ENCODE measurements around the gene KIRREL3. TPM values are rescaled to one million over a fixed set of nuclear protein-coding genes. Genes with fewer than 3 reads are reported as not detected.

Gene KIRREL3
- total and polyA plus RNA-seq, 2 donors (not counting 3 experiments of a cell fraction or from before 2014, with no cell fraction given): not detected

DNA sequence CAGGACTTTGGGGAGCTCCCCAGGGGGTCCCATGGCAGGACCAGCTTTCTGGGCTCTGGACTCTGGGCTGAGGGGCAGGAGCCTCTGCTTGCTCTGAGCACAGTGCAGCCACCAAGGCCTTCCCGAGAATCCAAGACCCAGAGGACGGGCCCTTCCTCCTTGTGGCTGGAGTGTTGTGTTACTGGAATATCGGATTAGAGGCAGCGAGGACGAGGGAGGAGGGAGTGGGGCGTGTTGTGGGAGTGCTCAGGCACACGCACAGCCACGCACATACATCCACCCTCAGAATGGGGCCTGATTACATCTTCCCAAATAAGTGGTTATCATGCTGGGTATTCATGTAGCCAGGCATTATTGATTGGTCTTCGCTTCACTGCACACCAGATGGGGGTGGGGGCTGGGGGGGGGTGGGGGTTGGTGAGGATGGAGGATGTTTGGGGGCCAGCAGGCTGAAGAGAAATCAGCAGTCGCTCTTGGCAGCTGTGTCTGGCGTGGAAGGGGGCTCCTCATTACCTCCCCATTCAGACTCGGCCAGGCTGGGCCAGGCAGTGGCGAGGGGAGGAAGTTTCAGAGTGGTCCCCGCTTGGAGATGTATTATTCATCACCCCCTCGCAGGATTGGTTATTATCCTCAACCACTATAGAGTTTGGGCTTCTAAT, 524.2 kb downstream of the KIRREL3 start:
- POLR2A ChIA-PET: no interaction called here
- no peaks in the 10 kb centered on the region for H3K9me1 ChIP-seq (replicated peaks; ENCODE audit: control insufficient read depth, extremely low read depth, insufficient read depth, low read length)
- CTCF ChIA-PET: interaction anchor here (3.4 kb wide), 1 partner anchor 166 kb away, joined by 10 read pairs; no protein-coding TSS in a partner anchor
- H2AFZ ChIP-seq (ENCODE audit: low read depth, low read length): no peak overlapping the region
- no peak overlapping the region for H3K4me3 ChIP-seq (replicated peaks in 1 of 3; ENCODE audit: insufficient read depth in 1 of 3, low read depth in 1 of 3, low read length in 3 of 3)
- FAIRE-seq (no peak), DNase-seq (ENCODE audit: low read depth, low spot score) (no peak)
- H3K9ac ChIP-seq (replicated peaks; ENCODE audit: extremely low read depth, insufficient read depth, low read length): no peak overlapping the region
- dilution Hi-C loops (cut with MboI; ENCODE audit: extremely low pct_ligation_motif_present, low sequenced_read_pairs) (no loop called here), intact Hi-C loops (cut with micrococcal nuclease) (no loop called here)
- H3K4me1 ChIP-seq (ENCODE audit: control insufficient read depth, extremely low read depth, insufficient read depth, low read length): no peaks in the 10 kb centered on the region
- H3K27me3 ChIP-seq (ENCODE audit: control insufficient read depth in 2 of 2, insufficient read depth in 2 of 2, low read length in 2 of 2): no peaks in the 10 kb centered on the region
- no TSS peak for BruUV-seq (replicated peaks)
- H3K36me3 ChIP-seq (ENCODE audit: control insufficient read depth in 2 of 2, extremely low read depth in 1 of 2, insufficient read depth in 2 of 2, low read length in 2 of 2): no peaks in the 10 kb centered on the region
- no peaks in the 10 kb centered on the region for H3K79me2 ChIP-seq (ENCODE audit: control insufficient read depth, insufficient read depth, low read length)
- H3K4me2 ChIP-seq (ENCODE audit: insufficient read depth, low read length): no peak overlapping the region
- TF ChIP-seq GATA2 (IDR thresholded peaks at IDR 0.05; ENCODE audit: insufficient read depth, insufficient read length, low read depth, low read length) (no peak), MYC (IDR thresholded peaks at IDR 0.05; ENCODE audit: low read depth, low read length) (no peak), FOS (IDR thresholded peaks at IDR 0.05; ENCODE audit: borderline replicate concordance, insufficient read depth, low read length) (no peak)
- TF ChIP-seq, protein P1, sequence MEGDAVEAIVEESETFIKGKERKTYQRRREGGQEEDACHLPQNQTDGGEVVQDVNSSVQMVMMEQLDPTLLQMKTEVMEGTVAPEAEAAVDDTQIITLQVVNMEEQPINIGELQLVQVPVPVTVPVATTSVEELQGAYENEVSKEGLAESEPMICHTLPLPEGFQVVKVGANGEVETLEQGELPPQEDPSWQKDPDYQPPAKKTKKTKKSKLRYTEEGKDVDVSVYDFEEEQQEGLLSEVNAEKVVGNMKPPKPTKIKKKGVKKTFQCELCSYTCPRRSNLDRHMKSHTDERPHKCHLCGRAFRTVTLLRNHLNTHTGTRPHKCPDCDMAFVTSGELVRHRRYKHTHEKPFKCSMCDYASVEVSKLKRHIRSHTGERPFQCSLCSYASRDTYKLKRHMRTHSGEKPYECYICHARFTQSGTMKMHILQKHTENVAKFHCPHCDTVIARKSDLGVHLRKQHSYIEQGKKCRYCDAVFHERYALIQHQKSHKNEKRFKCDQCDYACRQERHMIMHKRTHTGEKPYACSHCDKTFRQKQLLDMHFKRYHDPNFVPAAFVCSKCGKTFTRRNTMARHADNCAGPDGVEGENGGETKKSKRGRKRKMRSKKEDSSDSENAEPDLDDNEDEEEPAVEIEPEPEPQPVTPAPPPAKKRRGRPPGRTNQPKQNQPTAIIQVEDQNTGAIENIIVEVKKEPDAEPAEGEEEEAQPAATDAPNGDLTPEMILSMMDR (IDR thresholded peaks at IDR 0.05; ENCODE audit: extremely low read depth in 1 of 2, insufficient read depth in 1 of 2, low read depth in 1 of 2, low read length in 2 of 2): no peak
- TF ChIP-seq, protein P2, sequence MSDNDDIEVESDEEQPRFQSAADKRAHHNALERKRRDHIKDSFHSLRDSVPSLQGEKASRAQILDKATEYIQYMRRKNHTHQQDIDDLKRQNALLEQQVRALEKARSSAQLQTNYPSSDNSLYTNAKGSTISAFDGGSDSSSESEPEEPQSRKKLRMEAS (IDR thresholded peaks at IDR 0.05; ENCODE audit: insufficient read depth, insufficient read length): no peak
- no peaks in the 10 kb centered on the region for H4K20me1 ChIP-seq (replicated peaks; ENCODE audit: control insufficient read depth, extremely low read depth, insufficient read depth, low read length)
- H3K27ac ChIP-seq (ENCODE audit: insufficient read depth, low read depth, low read length): no peak overlapping the region
- H3K9me3 ChIP-seq (replicated peaks; ENCODE audit: control insufficient read depth, insufficient read depth, low read length): no peaks in the 10 kb centered on the region

Measured in endothelial cell of umbilical vein (primary cell).